Psoas muscle (tissue), 8 donors: ENCODE data around the gene GPR45. TPM values are rescaled to one million over a fixed set of nuclear protein-coding genes. Genes with fewer than 3 reads are reported as not detected.
A peak's percentile ranks its signal among the peaks of the same experiment; 100 is the strongest.

Source experiments
- ATAC-seq, 4 donors: fragments of 200-7000 bp; cut with Tn5 transposase; one replicate each; pipeline ENCODE4 v1.9.1; 2020; ENCODE audit warnings: moderate library complexity in 3 of 4, mild to moderate bottlenecking in 2 of 4
- DNase-seq, 2 donors: peaks; one replicate each; pipeline ENCODE4 v3.0.0-alpha.2; 2020
- H3K27ac ChIP-seq: fragments of 200-600 bp; one replicate; pipeline ENCODE4 v1.8.0; 2022
- H3K27me3 ChIP-seq, 3 donors: fragments of 200-600 bp in 1 of 3; one replicate each; pipeline versions ENCODE4 v1.6.1 to v1.8.0; 2013 to 2022; ENCODE audit warnings: low read length in 2 of 3, mild to moderate bottlenecking in 2 of 3, moderate library complexity in 1 of 3; ENCODE audit not compliant: insufficient read depth in 3 of 3
- H3K36me3 ChIP-seq, 2 donors: fragments of 200-600 bp in 1 of 2; one replicate each; pipeline versions ENCODE4 v1.6.1 to v1.8.0; 2013 to 2022; ENCODE audit warnings: low read depth in 1 of 2, mild to moderate bottlenecking in 1 of 2, moderate library complexity in 1 of 2; ENCODE audit not compliant: insufficient read depth in 1 of 2
- H3K4me1 ChIP-seq: fragments of 200-600 bp; one replicate; pipeline ENCODE4 v1.8.0; 2022
- H3K4me3 ChIP-seq: fragments of 200-600 bp; one replicate; pipeline ENCODE4 v1.8.0; 2022; ENCODE audit warnings: mild to moderate bottlenecking
- H3K9me3 ChIP-seq: fragments of 200-600 bp; one replicate; pipeline ENCODE4 v1.8.0; 2022
- WGBS, 3 donors: extraction: QIAGEN DNeasy Blood & Tissue Kit; methylation state at CpG; one replicate each; pipeline versions ENCODE4 v1.1.6 to v1.1.7; 2013; 5-methylcytosine and 5-hydroxymethylcytosine counted together
- intact Hi-C, 2 donors: fragments of 100-400 bp; cut with DNase I; formaldehyde crosslinking; loops; one replicate each; pipeline versions ENCODE4 v1.11.0 to v1.14.2; 2022
- polyA plus RNA-seq, 3 donors: library from polyadenylated mRNA; stranded (reverse); fragments of 200-250 nt; gene quantifications; one replicate each; pipeline ENCODE4 v1.2.3, GENCODE V29; 2013
- total RNA-seq, 4 donors: library from RNA; stranded (reverse); fragmentation: NEBNext Ultra II Directional in 2 of 4; extraction: Animal tissue kit (Norgen Biotek cat#: 25700) in 2 of 4; gene quantifications; one replicate each; pipeline versions ENCODE4 v1.2.1 to v1.2.4, GENCODE V29; 2021 to 2023
- TF ChIP-seq, protein P1 (sequence below): fragments of 200-600 bp; IDR thresholded peaks from one replicate; pipeline ENCODE4 v1.8.0; 2022; ENCODE audit warnings: antibody characterized with exemption
- donor health status: healthy with polysubstance abuse.
- donor health status: DM: no; HTN: no; CAD: no; lungs with moderate emphysema.
- donor health status: Bipolar disorder and iron deficiency.
- donor health status: healthy.
- donor health status: DM: yes; HTN: yes; CAD: no.
- donor health status: DM: no; HTN: no; CAD: no.
- donor health status: DM: no; HTN: no; CAD: no.
- donor health status: DM: yes; HTN: yes; CAD: no.

The GPR45 gene
- total and polyA plus RNA-seq, 7 donors: 0.03 TPM; not detected in 6

DNA sequence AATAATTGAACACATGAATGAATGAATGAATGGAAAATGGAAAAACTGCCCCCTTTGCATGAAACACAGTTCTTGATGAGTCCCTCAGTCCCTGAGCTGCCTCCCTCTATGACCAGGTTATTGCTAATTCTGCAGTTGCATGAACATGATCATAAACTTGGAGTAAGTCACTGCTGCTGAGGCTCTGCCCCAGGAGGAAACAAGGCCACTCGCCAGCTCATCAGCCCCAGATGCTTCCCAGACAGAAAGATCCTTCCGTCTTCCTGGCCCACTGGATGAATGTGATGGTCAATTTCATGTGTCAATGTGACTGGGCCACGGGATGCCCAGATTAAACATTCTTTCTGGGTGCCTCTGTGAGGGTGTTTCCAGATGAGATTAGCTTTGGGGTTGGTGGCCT lies 16.4 kb downstream of the GPR45 start:
- H3K36me3 ChIP-seq: no peaks in the 10 kb centered on the region
- ATAC-seq (no peak), DNase-seq (no peak)
- no peak overlapping the region for H3K27ac ChIP-seq
- H3K9me3 ChIP-seq: no peaks in the 10 kb centered on the region
- intact Hi-C loops: no loop called here
- H3K27me3 ChIP-seq: no peaks in the 10 kb centered on the region
- no peaks in the 10 kb centered on the region for H3K4me1 ChIP-seq
- 70 to 83% (median 80%) methylated on average over 3 of the region's 3 CpGs for WGBS, 3 donors
- no peak overlapping the region for H3K4me3 ChIP-seq
- TF ChIP-seq, protein P1, sequence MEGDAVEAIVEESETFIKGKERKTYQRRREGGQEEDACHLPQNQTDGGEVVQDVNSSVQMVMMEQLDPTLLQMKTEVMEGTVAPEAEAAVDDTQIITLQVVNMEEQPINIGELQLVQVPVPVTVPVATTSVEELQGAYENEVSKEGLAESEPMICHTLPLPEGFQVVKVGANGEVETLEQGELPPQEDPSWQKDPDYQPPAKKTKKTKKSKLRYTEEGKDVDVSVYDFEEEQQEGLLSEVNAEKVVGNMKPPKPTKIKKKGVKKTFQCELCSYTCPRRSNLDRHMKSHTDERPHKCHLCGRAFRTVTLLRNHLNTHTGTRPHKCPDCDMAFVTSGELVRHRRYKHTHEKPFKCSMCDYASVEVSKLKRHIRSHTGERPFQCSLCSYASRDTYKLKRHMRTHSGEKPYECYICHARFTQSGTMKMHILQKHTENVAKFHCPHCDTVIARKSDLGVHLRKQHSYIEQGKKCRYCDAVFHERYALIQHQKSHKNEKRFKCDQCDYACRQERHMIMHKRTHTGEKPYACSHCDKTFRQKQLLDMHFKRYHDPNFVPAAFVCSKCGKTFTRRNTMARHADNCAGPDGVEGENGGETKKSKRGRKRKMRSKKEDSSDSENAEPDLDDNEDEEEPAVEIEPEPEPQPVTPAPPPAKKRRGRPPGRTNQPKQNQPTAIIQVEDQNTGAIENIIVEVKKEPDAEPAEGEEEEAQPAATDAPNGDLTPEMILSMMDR: no peak

DNA sequence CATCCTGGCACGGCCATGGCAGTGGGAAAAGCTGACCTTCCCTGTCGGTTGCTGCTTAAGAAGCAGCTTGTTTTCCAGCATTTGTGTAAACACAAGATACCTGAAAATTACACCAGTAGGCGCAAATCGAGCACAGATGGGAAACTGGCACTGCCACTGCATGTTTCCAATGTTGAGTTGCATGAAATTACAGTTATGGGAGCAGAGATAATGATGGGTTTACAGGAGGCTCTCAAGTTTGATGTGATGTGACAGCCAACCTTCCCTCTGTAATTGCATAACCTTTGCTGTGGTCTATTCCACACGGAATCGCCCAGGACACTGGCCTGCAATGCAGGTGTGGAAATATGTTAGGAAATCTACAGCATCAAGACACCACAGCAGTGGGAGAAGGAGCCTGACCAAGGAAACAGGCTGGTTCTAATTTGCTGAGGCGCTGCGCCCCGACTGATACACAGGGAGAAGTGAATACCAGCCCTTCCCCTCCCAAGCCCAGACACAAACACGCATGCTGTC lies 17.4 kb downstream of the GPR45 start:
- ATAC-seq: no peak
- DNase-seq: no peak
- WGBS, 3 donors: 80 to 85% (median 83%) methylated on average over 10 of the region's 10 CpGs
- Histone ChIP-seq H3K4me3 (no peak overlapping the region), H3K9me3 (no peaks in the 10 kb centered on the region), H3K27ac (no peak overlapping the region), H3K4me1 (no peaks in the 10 kb centered on the region), H3K27me3 (no peaks in the 10 kb centered on the region), H3K36me3 (no peaks in the 10 kb centered on the region)
- TF ChIP-seq, protein P1: no peak
- intact Hi-C loops: no loop called here

DNA sequence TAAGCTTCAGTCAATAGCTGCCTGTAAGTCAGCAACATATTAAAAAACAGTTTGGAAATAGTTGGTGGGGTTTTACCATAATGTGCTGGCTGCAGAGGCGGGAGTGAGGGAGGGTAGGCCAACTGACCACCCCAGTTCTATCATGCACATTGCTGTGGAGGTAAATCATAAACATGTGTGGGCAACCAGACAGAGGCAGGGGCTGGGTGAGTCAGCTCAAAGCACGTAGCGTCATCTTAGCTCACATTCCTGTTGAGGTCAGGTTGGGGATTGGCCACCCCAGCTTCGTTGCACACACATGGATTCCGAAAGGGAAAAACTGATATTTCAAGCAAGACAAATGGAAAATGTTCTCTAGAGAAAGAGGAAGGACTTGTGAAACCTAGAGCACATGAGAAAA lies 19.5 kb downstream of the GPR45 start:
- ATAC-seq (peak in 2 of 4 donors; percentile 30 to 51), DNase-seq (no peak)
- TF ChIP-seq, protein P1: no peak
- H3K27ac ChIP-seq: no peak overlapping the region
- intact Hi-C loops: no loop called here
- H3K4me3 ChIP-seq: no peak overlapping the region
- peaks cover 0 to 17% of the 10 kb centered on the region in 2 donors for H3K36me3 ChIP-seq
- H3K9me3 ChIP-seq: no peaks in the 10 kb centered on the region
- H3K4me1 ChIP-seq: no peaks in the 10 kb centered on the region
- H3K27me3 ChIP-seq: no peaks in the 10 kb centered on the region
- WGBS, 3 donors: 69 to 79% (median 72%) methylated on average over 5 of the region's 5 CpGs

- no peak overlapping the region for H3K4me3 ChIP-seq
- H3K9me3 ChIP-seq: no peaks in the 10 kb centered on the region
- H3K27ac ChIP-seq: no peak overlapping the region
- TF ChIP-seq, protein P1: no peak
- ATAC-seq (no peak), DNase-seq (no peak)
- H3K4me1 ChIP-seq: no peaks in the 10 kb centered on the region
- intact Hi-C loops: no loop called here
- no peaks in the 10 kb centered on the region for H3K27me3 ChIP-seq
- 59 to 69% (median 64%) methylated on average over 10 of the region's 10 CpGs for WGBS, 3 donors
- peaks cover 3 to 33% of the 10 kb centered on the region in 2 donors for H3K36me3 ChIP-seq
Measured at GRCh38 chr2:105262651-105263091, 21.1 kb downstream of the GPR45 start.

- Histone ChIP-seq H3K27me3 (no peaks in the 10 kb centered on the region), H3K4me1 (no peaks in the 10 kb centered on the region), H3K36me3 (peaks cover 12 to 100% of the 10 kb centered on the region in 2 donors), H3K4me3 (no peak overlapping the region), H3K27ac (no peak overlapping the region), H3K9me3 (no peaks in the 10 kb centered on the region)
- TF ChIP-seq, protein P1: no peak
- intact Hi-C loops: no loop called here
- WGBS, 3 donors: 93 to 95% (median 94%) methylated on average over 21 of the region's 21 CpGs
- no peak for ATAC-seq
- DNase-seq: no peak
Measured at GRCh38 chr2:105269426-105269825, 27.9 kb downstream of the GPR45 start.
